HG03139 (cell line): ENCODE measurements around the gene SLC38A11.

Source experiments
- ATAC-seq: cut with Tn5 transposase; IDR thresholded peaks from one replicate; pipeline ENCODE4 v1.9.1; 2021; ENCODE audit not compliant: unreplicated experiment

Gene SLC38A11

DNA sequence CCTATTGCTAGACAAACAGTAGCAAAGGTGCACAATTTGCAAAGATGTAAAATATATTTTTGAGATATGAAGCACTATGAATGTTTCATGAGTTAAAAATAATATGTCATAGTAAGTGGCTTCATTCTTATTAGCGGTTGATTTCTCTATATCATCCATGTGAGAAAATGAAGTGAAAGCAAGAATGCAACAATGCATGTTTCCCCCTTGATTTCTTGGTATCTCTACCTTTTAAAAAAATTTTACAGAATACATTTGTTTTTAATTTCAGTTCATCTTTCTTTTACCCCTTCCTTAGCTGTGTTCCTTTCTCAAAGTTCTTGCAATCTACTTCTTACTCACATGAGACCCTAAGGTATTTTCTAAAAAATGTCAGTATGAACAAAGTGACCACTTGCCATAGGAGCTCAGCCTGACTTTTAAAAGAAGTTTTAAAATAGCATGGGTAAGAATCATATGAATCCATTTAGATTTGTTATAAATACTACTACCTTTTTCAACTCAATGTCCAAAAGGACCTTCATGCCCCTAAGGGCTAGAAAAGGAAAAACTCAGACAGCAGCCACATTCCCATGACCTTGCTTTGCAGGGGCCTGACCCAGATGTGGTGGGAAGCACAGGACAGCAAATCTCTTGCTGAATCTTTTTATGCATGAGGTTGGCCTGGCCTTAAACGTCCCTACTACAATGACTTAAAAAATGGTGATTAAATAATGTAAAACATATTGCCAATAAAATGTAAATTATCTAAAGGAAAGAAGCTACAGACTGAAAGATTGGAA lies 14.8 kb upstream of the SLC38A11 start:
- ATAC-seq: no peak

GRCh38 chr2:164967781-164968228 lies 12.5 kb upstream of the SLC38A11 start:
- no peak for ATAC-seq

DNA sequence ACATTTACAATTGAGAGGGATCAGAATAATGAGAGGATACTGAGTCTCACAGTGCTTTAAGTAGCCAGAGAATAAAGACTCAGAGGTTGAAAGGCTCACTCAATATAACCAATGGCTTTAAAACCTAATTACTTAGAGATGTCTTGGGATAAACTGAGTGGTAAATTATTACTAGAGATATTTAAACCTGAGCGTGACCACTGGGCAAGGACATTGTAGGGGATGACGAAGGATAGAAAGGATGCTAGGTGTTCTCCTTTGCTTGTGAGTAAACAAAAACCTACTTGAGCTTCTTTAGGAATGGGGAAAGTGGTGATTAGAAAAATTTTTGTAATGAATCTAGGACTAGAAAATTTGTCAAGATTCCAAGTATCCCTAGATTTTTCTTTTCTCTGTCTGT lies 12.0 kb upstream of the SLC38A11 start:
- ATAC-seq: no peak

GRCh38 chr2:164964700-164965099 lies 9.4 kb upstream of the SLC38A11 start:
- ATAC-seq: no peak

DNA sequence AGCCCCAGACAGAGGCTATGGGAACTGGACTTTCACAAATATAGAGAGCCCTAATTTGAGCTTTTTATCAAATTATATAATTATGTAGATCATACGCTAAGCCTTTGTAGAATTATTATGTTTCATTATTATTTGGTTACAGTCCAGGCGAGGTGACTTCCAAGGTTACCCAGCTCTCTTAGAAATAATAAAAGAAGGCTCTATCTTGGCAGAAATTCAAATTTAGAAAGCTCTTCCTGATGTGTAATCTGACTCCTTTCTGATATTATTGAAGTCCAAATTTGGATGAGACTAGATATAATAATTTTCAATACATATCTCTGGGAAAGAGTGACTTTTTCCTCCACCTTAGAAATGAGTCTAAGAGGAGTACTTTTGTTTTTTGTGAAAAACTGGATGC lies 4.8 kb upstream of the SLC38A11 start:
- ATAC-seq: no peak

GRCh38 chr2:164954186-164954585 lies 1.1 kb downstream of the SLC38A11 start:
- ATAC-seq: no peak

- ATAC-seq: no peak
Measured at GRCh38 chr2:164953279-164953678, 2.0 kb downstream of the SLC38A11 start.

- ATAC-seq: no peak
Measured at GRCh38 chr2:164952057-164952702, 3.1 kb downstream of the SLC38A11 start.

DNA sequence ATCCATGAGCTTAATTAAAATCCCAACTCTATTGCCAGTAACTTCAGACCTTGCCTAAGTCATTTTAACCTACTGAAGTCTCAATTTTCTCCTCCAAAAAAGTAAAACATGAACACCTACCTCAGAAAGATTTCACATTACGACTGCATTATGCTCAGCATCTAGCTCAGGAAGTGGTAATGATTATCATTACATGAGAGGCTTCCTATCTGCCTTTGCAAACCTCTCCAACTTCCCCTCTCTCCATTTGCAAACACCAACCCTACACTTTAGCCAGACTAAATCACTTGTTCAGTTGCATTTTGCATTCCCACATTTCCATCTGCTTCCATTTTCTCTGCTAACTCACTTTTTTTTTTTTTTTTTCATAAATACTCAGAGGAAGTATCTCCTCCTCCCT lies 6.8 kb downstream of the SLC38A11 start:
- ATAC-seq: no peak

DNA sequence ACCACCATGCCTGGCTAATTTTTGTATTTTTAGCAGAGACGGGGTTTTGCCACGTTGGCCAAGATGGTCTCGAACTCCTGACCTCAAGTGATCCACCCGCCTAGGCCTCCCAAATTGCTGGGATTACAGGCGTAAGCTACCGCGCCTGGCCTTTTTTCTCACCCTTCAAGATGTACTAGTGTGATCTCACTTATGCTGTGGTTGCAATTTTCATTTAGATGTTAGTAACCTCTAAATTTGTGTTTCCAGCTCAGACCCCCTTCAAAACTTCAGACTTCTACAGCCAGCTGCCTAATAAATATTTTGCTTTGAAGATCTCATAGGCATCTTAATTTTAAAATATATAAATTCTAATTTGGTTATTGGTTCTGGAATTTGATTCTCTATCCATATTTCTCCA lies 8.0 kb downstream of the SLC38A11 start:
- ATAC-seq: no peak

DNA sequence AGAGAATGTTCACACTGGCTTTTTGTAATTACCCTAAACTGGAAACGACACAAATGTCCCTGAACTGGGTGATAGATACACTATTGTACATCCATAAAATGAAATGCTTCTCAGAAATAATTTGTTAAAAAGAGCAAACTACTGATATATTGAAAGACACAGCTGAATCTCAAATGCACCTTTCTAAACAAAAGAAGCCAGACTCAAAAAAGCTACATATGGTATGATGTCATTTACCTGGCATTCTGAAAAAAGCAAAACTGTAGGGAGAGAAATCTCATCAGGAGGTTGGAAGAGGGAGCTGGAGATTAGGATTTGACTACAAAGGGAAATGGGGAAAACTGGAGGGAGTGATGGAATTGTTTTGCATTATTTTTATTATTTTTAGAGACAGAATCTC lies 12.0 kb downstream of the SLC38A11 start:
- no peak for ATAC-seq

GRCh38 chr2:164937864-164938401 lies 17.4 kb downstream of the SLC38A11 start:
- no peak for ATAC-seq

DNA sequence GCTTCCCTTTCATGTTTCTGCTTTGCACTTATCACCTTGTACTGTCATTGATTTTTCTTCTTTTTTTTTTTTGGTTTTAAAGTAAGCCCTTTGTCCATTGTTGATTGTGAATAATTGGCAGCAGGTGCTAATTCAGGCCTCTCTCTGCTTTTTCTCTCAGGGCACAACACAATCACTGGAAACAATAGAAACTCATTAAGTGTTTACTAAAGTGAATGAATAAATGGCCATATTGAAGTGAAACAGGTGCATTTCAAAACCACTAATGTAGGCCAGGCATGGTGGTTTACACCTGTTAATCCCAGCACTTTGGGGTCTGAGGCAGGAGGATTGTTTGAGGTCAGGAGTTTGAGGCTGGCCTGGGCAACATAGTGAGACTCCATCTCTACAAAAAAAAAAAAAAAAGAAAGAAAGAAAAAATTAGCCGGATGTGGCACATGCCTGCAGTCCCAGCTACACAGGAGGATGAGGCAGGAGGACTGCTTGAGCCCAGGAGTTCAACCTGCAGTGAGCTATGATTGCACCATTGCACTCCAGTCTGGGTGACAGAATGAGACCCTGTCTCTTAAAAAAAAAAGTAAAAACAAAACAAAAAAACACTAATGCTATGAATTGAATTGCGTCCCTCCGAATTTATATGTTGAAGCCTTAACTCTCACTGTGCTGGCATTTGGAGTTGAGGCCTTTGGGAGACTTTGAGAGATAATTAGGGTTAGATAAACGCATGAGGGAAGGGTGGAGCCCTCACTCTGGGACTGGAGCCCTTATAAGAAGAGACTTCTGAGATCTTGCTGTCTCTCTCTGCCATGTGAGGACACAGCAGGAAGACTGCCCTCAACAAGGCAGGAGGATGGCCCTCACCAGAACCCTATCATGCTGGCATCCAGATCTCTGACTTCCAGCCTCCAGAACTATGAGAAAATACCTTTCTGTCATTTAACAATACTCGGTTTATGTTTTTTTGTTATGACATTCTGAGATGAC lies 19.9 kb downstream of the SLC38A11 start:
- ATAC-seq: no peak

DNA sequence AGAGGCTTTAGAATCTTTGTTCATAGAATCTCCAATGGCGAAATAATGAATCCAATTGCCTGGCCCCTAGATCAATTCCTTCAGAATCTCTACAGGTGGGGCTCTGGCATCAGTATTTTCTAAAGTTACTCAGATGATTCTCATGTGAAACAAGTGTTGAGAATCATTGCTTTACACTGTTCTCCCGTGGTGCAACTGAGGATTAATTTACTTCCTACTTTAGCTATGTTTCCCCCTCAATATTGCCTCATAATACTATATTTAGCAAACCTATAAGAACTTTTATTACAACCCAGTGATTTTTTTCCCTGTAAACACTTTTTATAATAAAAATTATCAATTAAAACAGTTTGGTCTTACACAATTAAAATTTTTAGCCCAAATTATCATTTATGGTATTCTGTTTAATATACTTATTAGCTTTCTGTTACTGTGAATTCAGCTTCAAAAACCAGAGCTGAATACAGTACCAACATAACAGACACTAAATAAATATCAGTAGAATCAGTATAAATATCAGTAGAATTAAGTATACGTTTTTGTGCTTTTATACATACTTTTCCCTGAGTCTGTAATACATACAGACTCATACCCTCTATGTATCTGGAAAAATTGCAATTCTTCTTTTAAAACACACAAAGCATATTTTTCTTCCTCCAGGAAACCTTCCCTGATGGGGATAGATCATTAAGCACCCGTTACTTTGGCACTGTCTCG lies 20.8 kb downstream of the SLC38A11 start:
- ATAC-seq: no peak

- no peak for ATAC-seq
Measured at GRCh38 chr2:164933671-164934189, 21.6 kb downstream of the SLC38A11 start.

- ATAC-seq: no peak
Measured at GRCh38 chr2:164932377-164932776, 22.9 kb downstream of the SLC38A11 start.

DNA sequence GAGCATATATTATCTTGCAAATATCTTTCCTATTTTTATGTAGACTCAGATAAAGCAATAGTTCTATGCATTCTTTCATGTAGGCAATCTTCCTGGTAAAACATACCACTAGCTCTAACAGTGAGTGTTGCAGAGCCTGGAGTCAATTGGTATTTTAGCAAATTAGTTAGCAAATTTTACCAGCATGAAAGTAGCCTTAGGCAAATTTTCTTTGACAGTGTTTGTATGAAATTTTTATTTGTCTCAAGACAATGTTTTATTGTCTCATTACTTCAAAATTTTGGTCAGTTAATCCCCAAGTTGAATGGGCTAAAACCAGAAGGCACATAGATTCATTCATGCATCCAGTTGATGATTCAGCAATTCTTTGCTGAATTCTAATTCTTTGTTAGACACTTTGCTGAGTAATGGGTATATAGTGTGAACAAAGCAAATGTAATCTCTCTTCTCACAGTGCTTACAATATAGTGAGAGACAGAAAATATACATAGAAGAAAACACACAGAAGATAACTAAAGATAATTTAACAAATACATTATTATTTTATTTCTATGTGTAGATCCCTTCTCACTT lies 27.1 kb downstream of the SLC38A11 start:
- ATAC-seq: no peak

DNA sequence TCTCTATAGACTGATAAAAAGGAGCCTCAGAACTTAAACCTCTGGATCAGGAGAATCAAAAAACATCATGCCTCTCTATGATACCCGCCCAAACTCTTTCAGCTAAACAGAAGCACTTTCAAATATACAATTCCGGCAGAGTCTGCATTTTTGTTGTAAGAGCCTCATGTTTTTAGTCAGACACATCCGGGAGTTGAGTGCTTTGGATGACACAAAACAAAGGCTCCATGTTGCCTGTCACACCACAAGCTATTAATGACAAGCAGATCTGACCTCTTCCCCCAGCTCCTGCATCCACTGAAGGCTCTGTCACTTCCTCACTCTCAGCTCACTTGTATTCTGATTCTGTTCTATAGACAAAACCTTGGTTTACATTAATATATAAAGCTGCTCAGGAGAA lies 33.2 kb downstream of the SLC38A11 start:
- no peak for ATAC-seq

DNA sequence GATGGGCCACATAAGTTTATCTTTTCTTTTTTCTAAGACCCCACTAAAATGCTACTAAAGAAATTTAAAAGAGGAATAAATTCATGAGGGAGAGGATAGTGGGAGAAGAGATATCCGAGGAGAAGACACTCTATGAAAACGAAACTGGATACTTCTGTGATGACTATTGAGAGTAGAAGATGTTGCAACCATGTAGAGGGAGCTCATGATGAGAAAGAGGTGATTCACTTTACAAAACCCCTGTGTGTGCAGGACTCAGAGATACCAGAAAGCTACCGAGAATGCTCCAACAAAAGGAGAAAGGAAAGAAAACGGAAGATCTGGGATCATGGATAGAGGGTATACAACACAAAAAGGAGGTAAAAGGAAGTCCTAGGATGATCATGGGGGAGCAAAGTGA lies 34.9 kb downstream of the SLC38A11 start:
- ATAC-seq: no peak
